Stimulated activated CD4-positive, alpha-beta T cell treated with anti-CD3 and anti-CD28 coated beads, Interleukin-2, amount 100 ng/mL, for 4 hours (primary cell): Measurements from ENCODE around the gene TMTC1.

Source experiments
- DNase-seq: peaks from one replicate; pipeline ENCODE4 v3.0.0-alpha.2; 2020; ENCODE audit warnings: low read depth

The TMTC1 gene

DNA sequence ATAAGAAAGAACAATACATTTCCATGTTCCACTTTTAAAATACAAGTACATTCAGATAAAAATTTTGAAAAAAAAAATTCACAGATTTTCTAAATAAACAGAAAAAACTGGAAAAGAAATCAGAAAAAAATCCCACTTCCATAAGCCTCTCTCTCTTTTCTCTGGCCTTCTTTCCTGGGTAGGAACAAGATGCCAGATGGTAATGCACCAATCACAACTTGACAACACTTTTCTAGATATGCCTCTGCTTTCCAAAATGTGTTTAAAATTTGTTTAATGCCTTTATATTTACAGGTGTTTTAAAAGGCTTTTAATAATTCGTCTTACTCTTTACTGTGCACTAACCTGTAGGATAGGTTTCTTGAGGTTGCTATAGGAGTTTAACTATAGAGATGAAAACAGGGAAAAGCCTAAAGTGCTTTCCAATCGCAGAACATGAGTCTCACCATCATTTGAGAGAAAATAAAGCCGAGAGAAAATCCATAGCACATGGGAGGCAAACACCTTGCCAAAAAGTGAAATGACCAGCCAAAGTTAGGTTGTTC is 74.2 kb downstream of the TMTC1 start:
- DNase-seq, result no peak

DNA sequence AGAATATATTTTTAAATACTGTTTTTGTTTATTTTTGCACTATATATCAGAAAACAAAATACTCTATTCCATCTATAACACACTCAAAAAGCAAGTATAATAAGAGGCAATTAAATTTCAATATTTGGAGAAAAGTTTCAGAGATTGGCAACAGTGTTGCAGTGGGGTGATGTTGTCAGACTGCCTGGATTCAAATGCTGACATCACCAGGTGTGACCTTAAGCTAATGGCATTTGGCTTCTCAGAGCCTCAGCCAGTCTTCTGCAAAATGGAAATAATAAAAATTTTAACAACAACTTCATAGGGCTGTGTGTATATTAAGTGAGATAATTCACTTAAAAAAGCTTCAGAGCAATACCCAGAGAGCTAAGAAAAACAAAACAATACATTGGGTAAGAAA is 74.7 kb downstream of the TMTC1 start:
- no peak for DNase-seq

DNA sequence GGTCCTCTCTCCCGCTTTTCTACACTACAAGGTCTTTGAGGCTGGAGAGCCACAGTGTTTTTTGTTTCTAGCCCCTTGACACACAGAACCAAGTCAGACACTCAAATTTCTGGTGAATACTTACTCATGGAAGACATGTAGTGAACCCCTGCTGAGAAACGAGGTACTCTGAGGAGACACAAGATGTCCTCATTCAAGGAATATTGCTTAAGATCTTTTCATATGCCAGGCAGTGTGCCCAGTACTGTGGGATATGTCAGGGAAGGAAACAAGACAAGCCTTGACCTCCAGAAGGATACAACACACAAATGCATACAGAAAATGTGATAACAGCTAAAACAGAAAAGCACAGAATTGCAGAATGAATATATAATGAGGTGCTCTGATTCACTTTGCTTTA is 75.9 kb downstream of the TMTC1 start:
- DNase-seq, result no peak

DNA sequence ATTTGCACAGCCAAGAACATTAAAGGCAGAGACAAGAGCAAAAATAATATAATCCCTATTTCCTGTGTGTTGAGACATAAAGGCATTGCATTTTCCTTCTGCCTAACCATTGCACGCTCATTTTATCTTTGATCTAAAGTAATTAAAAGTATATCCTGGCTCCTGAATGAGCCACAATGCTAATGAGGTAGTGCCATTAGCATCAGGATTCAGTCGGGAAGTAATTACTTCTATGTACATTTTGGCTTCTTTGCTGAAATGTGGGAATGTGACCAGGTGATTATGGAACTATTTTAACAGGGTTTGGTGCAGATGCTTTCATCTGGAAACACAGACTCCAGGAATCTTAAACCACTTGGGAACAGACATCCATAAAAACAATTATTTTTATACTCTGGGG is 77.4 kb downstream of the TMTC1 start:
- no peak for DNase-seq

DNA sequence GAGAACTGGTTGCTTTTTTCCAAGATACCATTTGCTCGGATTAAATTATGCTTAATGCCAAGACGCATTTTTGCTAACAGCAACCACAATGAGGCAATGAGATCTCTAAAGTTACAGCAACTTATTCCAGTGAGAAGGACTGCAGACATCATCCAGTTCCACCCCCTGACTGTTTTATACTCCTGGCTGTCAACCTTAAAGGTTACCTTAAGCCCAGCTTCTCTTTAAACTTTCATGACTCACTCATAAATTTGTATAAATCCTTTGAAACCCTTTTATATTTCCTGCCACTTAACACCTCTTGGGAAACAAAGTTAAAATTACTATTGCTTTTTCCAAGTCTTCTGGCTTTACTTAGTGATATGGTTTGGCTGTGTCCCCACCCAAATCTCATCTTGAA is 80.2 kb downstream of the TMTC1 start:
- DNase-seq, result no peak

DNA sequence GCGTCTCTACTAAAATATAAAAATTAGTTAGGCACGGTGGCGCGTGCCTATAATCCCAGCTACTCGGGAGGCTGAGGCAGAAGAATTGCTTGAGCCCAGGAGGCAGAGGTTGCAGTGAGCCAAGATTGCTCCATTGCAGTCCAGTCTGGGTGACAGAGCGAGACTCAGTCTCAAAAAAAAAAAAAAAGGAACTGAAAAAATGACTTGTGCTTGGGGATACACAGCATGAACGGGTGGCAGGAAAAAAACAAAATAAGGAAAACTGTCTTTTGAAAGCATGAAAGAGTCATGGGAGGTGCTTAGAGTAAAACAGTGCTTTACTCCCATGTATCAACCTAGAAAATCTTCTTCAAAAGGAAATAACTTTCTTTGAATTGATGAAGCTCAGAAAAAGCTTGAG is 80.8 kb downstream of the TMTC1 start:
- DNase-seq, result no peak

DNA sequence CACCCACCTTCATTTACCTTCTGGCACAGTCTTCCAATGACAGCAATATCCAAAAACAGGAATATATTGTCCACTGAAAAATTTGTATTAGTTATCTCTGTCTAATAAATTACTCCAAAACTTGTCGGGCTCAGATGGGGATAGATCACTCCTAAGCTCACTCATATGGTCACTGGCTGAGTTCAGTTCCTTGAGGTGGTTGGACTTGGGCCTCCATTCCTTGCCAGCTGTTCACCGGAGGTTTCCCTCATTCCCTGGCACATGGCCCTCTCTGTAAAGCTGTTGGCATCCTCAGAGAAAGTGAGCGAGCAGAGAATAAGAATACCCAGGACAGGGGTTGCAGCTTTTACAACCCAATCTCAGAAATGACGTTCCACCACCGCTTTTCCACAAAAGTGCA is 81.5 kb downstream of the TMTC1 start:
- no peak for DNase-seq

DNA sequence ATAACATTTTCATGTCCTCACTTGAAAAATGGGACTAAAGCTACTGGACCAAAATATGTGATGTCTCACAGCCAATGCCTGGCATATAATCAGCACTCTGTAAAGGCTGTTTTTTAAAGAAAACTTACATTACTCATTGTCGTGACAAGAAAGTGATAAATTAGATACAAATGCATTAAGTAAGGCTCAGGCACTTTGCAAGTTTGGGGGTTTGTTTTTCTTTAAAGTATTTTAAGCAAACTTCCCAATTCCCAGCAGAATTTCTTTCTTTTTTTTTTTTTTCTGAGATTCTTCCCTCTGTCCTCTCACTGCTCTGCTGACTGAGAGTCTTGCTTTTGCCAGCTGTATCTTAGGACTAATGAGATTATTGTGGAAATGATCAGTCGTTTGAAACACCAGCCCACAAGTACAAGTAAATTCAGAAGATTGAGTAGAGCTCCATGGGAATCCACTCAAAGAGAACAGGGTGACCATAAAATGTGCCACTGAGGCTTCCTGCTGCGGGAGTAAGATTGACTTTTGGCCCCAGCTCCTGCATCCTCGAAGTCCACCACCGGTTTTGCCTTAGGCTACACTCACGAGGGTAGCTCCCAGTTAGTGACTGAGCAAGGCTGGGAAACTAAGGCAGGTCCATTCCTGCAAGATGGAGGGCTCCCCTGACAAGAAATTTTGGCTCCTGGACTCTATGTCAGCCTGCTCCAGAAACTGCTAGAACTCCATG is 82.8 kb downstream of the TMTC1 start:
- DNase-seq, result no peak

DNA sequence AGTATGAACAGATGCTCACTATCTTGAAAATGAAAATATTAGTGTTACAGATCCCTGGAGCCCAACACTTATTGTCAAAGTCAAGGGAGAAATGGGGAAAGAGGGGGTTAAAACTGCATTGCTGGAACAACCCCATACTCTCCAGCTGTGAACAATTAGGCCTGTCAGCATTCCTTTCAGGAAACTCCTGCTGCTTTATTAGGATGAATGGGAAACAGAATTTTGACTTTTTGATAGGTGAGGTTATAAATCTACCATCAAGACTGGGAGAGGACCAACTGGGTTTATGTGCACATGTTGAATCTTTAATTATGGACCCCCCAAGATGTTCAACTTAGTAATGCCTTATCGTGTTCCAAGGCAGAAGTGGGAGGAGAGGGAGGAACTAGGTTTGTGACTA is 85.0 kb downstream of the TMTC1 start:
- no peak for DNase-seq

DNA sequence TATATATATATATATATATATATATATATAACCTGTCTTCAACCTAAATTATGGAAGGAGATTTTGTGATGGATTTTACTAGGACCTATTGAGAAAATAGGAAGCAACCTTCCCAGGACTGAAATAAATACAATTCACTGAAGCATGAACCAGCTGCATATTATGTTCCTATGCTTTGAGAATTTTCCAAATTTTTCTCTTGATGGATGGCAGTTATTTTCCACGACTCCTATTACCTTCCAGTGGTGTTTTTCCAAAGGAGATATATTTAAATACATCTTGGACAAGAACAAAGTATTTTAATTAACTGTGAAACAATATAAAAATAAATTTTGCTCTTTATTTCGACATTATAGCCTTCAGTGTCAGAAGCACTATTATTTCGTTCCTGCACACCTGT is 87.9 kb downstream of the TMTC1 start:
- DNase-seq, result no peak

DNA sequence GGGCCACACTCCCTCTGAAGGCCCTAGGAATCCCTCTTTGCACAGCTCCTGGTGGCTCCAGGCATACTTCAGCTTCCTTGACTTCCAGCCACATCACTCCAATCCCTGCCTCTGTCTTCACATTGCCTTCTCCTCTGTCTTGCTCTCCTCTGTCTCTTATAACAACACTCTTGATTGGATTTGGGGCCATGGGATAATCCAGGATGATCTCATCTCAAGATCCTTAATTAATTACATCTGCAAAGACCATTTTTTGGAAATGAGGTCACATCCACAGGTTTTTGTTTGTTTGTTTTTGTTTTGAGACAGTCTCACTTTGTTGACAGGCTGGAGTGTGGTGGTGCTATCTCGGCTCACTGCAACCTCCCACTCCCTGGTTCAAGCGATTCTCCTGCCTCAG is 88.7 kb downstream of the TMTC1 start:
- no peak for DNase-seq

DNA sequence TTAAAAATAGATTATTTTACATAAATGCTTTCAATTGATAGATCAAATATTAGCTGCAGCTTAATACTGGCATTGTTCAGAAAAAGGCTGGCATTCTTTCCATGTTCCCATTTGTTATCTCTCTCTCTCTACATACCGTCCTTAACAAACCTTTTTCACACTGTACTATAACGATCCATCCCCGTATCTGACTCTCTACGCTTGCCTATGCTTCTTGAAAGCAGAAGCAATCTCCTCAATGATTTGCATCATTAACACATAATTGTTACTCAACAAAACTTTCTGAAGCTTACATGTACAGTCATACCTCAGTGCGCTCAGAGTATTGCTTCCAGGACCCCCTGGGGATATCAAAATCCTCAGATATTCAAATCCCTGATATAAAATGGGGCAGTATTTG is 89.7 kb downstream of the TMTC1 start:
- no peak for DNase-seq

DNA sequence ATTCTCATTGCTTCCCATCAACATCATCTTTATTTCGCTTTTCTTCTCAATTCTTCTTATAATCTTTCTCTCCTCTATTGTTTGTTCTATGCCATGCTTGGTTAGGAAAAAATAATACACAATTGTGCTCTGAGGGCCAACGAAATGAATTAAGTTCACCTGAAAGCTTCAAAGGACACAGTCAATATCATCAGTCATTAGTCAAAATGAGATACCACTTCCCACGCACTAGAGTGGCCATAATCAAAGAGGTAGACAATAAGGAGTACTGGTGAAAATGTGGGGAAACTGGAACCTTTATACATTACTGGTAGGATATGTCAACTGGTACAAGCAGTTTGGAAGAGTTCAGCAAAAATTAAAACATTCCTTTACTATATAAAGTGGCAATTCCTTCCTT is 91.5 kb downstream of the TMTC1 start:
- DNase-seq, result no peak

DNA sequence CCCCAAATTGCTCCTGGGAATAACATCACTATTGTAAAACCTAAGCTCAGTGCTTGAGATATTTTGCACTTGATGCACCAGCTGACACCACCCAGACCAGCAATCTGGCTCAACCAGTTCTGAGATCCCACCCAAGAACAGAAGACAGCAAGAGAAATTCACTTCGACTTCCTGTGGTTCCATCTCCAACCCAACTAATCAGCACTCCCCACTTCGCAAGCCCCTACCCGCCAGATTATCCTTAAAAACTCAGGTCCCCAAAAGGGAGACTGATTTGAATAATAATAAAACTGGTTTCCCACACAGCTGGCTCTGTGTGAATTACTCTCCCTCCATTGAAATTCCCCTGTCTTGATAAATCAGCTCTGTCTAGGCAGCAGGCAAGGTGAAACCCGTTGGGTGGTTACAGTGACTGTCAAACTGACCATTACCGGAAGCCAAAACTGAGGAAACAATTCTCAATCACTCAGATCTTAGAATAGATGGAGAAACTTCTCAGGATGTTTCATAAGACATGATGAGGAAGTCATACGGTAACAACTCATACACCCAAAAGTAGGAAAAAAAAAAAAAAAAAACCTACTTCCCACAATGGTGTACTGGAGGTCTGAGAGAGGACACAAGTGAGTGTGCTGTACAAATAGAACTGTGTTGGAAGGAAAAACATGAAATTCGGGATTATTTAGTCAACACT is 92.4 kb downstream of the TMTC1 start:
- DNase-seq, result no peak

DNA sequence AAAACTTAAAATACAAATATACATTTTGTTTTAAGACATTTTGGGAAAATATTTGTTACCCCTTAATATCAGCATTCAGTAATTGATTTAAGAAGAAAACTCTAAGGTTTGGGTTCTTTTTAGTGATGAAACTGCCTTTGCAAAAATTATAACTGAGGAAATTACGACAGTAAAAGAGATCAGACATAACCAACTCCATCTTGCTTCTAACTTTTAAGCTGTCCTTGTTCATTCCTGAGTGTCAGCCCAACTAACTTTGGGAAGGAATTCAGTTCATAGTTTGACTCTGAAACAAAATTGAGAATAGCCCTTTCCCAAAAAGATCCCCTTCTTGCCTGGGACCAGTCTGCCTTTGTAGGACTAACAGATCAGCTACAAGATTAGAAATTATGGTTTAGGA is 93.0 kb downstream of the TMTC1 start:
- no peak for DNase-seq

DNA sequence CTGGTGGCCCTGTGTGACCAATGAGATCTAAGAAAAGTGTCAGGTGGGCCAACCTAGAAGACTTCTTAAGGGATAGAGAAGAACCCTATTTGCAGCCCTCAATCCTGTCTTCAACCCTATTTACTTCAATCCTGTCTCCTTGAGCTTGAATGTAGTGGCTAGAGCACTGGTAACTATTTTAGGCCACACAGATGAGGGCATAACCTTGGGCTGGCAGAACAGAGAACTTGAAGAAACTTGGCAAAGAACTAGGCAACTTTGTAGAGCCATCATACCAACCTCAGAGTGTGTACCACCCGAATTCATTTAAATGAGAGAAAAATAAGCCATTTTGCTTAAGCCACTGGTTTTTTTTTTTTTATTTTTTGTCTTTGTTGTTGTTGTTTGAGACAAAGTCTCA is 94.8 kb downstream of the TMTC1 start:
- DNase-seq, result no peak

DNA sequence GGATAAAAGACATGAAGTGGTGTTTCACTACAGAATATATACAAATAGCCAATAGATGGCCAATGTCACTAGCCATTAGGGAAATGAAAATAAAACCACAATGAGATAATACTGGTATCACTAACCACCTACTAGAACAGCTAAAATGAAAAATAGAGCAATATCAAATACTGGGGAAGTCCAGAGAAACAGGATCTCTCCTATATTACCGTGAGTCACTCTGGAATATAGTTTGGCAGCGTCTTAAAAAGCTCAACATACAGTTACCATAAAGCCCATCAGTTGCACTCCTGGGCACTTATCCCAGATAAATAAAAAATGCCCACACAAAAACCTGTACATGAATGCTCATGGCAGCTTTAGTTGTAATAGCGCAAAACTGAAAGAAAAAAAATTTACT is 101.7 kb downstream of the TMTC1 start:
- DNase-seq, result no peak

DNA sequence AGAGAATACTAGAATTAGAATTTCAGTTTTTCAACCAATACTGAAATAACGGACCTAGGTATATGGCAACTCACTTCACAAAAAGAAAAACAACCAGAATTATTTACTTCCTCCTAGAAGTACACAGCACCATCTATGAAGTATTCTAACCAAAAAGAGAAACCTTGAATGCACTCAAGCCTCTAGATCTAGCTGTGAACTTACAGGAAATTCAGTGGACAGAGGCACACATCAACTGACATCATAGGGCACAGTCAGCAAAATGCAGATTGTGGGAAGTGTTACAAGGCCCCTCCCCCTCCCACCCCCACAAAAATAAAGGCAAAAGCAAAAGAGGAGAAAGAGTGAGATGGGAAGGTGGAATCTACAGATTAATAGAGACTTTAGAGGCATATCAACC is 102.4 kb downstream of the TMTC1 start:
- no peak for DNase-seq

DNA sequence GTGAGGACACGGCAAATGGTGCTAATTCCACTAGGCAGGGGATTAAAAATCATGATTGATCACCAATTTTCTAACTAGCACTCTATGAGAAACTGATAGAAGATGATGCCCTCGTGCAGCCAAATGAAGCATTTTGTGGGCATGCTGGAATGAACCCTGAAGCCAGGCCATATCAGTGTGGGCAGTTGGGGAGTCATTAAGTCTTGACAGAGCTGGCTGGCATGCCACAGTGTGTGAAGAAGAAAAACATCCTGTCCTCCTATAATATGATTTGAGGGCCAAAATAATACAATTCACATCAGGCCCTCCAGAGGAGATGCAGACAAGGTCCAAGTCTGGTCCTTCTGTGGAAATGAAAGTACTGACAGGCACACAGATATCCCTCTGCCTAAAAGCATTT is 107.1 kb downstream of the TMTC1 start:
- no peak for DNase-seq

DNA sequence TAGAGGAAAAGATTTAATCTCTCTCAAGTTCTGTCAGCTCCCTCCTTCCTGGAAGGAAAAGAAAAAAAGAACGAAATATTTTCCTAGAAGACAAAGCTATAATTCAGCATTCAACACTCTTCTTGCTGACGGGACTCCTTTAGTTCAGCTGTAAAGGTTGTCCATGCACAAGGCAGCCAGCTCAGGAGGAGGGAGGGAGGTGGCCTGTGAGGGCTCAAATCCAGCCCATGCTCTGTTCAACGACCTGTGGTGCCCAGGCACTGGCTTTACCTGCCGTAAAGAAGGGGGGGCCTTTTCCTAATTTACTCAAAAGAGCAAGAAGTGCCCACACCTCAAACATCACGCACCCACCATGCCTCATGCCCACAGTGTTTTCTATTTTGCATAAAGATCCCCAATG is 109.3 kb downstream of the TMTC1 start:
- no peak for DNase-seq

DNA sequence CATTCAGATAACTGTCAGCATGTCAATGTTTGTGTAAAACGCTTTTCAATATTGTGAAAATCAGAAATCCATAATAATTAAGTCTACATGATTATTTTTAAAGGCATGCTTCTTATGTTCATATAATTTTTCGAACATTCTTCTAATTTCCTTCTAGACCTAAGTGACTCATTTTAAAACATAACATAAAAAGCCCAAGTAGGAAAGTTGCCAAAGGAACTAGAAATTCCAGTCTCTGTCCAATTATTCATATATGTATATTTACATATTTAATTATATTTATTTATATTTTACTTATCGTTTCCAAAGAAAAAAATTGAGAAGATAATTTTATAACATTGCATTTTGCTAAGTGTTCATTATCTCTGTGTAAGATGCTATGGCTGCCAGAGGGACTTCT is 110.4 kb downstream of the TMTC1 start:
- DNase-seq, result no peak

DNA sequence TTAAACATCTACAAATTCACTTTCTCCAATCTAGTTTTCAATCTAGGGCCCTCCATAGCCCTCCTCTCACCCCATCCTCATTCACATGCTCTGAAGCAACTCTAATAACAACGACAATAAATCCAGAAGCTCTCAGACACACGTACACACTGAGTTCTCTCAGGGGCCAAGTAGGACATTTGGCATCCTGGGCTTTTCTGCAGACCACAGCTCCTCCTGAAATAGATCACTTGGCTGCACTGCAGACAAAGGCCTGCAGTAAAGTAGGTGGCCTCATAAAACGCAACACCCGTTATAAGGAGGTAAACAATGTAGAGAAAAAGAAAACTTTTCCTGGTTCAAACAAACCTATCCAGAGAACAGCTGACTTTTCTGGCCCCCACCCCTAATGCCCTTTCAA is 111.2 kb downstream of the TMTC1 start:
- no peak for DNase-seq

DNA sequence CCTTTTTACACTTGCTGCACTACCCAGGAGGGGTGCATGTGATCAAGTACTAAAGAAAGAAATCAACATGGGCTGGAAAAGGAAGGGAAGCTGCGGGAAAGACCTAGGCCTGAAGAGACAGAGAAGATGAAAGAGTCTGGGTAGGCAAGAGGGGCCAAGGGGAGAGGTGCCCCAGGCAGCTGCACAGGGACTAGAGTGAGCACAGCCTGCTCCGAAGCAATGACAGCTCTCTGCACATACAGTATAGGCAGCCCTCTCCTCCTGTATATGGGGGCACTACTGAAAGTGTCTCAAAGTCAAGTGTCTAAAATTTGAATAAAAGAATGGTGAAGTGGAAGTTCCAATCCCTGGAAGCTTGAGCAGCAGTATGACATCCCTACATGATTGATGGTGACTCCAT is 112.0 kb downstream of the TMTC1 start:
- no peak for DNase-seq

DNA sequence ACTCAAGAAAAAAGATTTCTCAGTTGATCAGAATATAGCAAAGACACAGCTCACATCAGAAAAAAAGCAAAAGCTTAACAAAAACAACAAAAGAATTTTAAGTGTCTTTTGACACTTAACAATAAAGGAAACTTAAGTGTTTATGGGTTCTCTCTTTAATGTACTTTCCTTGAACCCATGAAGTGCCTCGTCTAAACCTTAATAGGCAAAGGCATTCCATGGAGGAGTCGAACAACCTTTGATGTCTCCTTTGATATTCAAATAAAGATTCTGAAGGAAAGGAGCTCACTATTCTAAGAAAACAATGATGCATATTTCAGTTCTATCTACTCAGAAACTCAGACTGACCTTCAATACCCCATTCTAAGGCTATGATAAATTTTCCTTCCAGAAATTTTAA is 116.7 kb downstream of the TMTC1 start:
- DNase-seq, result no peak
